Vagina (tissue), 2 donors: ENCODE measurements around the gene FSTL4.

Source experiments
- POLR2AphosphoS5 ChIP-seq, 2 donors: sonication (generic); formaldehyde crosslinking; IDR thresholded peaks; one replicate each; pipeline ENCODE4 v1.9.0; 2017; ENCODE audit warnings: antibody characterized with exemption in 2 of 2, mild to moderate bottlenecking in 2 of 2, low read depth in 1 of 2; ENCODE audit not compliant: insufficient read depth in 1 of 2
- TF ChIP-seq, protein P1 (sequence below), 3 experiments: fragments of 450-650 bp in 2 of 3; fragments of 200-600 bp in 1 of 3; sonication (generic) in 1 of 3; IDR thresholded peaks; one replicate each; pipeline ENCODE4 v1.5.1; 2017 to 2019; ENCODE audit warnings: antibody characterized with exemption in 3 of 3, mild to moderate bottlenecking in 2 of 3, moderate library complexity in 2 of 3

- TF ChIP-seq, protein P1, sequence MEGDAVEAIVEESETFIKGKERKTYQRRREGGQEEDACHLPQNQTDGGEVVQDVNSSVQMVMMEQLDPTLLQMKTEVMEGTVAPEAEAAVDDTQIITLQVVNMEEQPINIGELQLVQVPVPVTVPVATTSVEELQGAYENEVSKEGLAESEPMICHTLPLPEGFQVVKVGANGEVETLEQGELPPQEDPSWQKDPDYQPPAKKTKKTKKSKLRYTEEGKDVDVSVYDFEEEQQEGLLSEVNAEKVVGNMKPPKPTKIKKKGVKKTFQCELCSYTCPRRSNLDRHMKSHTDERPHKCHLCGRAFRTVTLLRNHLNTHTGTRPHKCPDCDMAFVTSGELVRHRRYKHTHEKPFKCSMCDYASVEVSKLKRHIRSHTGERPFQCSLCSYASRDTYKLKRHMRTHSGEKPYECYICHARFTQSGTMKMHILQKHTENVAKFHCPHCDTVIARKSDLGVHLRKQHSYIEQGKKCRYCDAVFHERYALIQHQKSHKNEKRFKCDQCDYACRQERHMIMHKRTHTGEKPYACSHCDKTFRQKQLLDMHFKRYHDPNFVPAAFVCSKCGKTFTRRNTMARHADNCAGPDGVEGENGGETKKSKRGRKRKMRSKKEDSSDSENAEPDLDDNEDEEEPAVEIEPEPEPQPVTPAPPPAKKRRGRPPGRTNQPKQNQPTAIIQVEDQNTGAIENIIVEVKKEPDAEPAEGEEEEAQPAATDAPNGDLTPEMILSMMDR (IDR thresholded peaks at IDR 0.05), result no peak
- no peak for TF ChIP-seq POLR2AphosphoS5 (IDR thresholded peaks at IDR 0.05; ENCODE audit: insufficient read depth in 1 of 2, low read depth in 1 of 2)
These were observed 230.6 kb downstream of the FSTL4 start for GRCh38 chr5:133381571-133382365.
